Measurements from ENCODE around the gene SELENOV.

The SELENOV gene

GRCh38 chr19:39494661-39495060 is 20.3 kb upstream of the SELENOV start:
- Histone ChIP-seq H3K79me1 (ENCODE audit: low read length) (no peaks in the 10 kb centered on the region), H4K8ac (ENCODE audit: low read depth, low read length) (no peak overlapping the region), H2BK5ac (ENCODE audit: low read depth, low read length, poor library complexity) (no peak overlapping the region), H3K18ac (ENCODE audit: low read length) (no peak overlapping the region), H3K23ac (ENCODE audit: low read length) (no peak overlapping the region), H3K9ac (ENCODE audit: low read length) (no peak overlapping the region), H3K14ac (ENCODE audit: low read length) (no peak overlapping the region), H3K79me2 (ENCODE audit: control insufficient read depth, insufficient read depth, low read length, poor library complexity) (no peaks in the 10 kb centered on the region), H3K4me2 (ENCODE audit: low read length) (no peak overlapping the region), H3K27me3 (ENCODE audit: insufficient read depth, low read length) (peaks cover 16% of the 10 kb centered on the region), H3K27ac (ENCODE audit: low read depth, low read length) (no peak overlapping the region), H2AFZ (ENCODE audit: insufficient read depth, low read length, poor library complexity) (no peak overlapping the region), H2BK12ac (ENCODE audit: low read length) (no peak overlapping the region), H3K36me3 (ENCODE audit: control insufficient read depth in 1 of 2, insufficient read depth in 2 of 2, low read length in 2 of 2) (peaks cover 13% of the 10 kb centered on the region in 2 experiments), H4K12ac (ENCODE audit: low read depth, low read length) (no peak overlapping the region), H3K4me3 (ENCODE audit: low read depth, low read length) (no peak overlapping the region), H3K4me1 (ENCODE audit: control insufficient read depth in 1 of 2, insufficient read depth in 2 of 2, low read length in 2 of 2) (peaks cover 6 to 9% of the 10 kb centered on the region in 2 experiments), H3K4ac (ENCODE audit: low read depth, low read length) (no peak overlapping the region), H3K9me3 (ENCODE audit: insufficient read depth, low read depth, low read length) (peaks cover 2% of the 10 kb centered on the region), H2BK120ac (ENCODE audit: insufficient read depth, low read length, poor library complexity) (no peak overlapping the region), H4K91ac (ENCODE audit: low read depth, low read length) (no peak overlapping the region), H2AK5ac (ENCODE audit: low read length) (no peak overlapping the region)
- no CpG with 5 or more reads among the region's 5 CpGs for WGBS (ENCODE audit: extremely low coverage, insufficient coverage, insufficient read length)
- no peak for DNase-seq

- Histone ChIP-seq H2AFZ (ENCODE audit: insufficient read depth, low read length, poor library complexity) (no peak overlapping the region), H3K9ac (ENCODE audit: low read length) (no peak overlapping the region), H3K18ac (ENCODE audit: low read length) (no peak overlapping the region), H4K12ac (ENCODE audit: low read depth, low read length) (no peak overlapping the region), H3K4me2 (ENCODE audit: low read length) (no peak overlapping the region), H2AK5ac (ENCODE audit: low read length) (no peak overlapping the region), H3K9me3 (ENCODE audit: insufficient read depth, low read depth, low read length) (peaks cover 2% of the 10 kb centered on the region), H2BK120ac (ENCODE audit: insufficient read depth, low read length, poor library complexity) (no peak overlapping the region), H3K79me2 (ENCODE audit: control insufficient read depth, insufficient read depth, low read length, poor library complexity) (no peaks in the 10 kb centered on the region), H4K91ac (ENCODE audit: low read depth, low read length) (no peak overlapping the region), H2BK12ac (ENCODE audit: low read length) (no peak overlapping the region), H2BK5ac (ENCODE audit: low read depth, low read length, poor library complexity) (no peak overlapping the region), H3K27me3 (ENCODE audit: insufficient read depth, low read length) (peaks cover 23% of the 10 kb centered on the region), H3K4me1 (ENCODE audit: control insufficient read depth in 1 of 2, insufficient read depth in 2 of 2, low read length in 2 of 2) (peaks cover 6 to 9% of the 10 kb centered on the region in 2 experiments), H4K8ac (ENCODE audit: low read depth, low read length) (no peak overlapping the region), H3K23ac (ENCODE audit: low read length) (no peak overlapping the region), H3K4me3 (ENCODE audit: low read depth, low read length) (no peak overlapping the region), H3K79me1 (ENCODE audit: low read length) (no peaks in the 10 kb centered on the region), H3K36me3 (ENCODE audit: control insufficient read depth in 1 of 2, insufficient read depth in 2 of 2, low read length in 2 of 2) (peaks cover 5% of the 10 kb centered on the region in 2 experiments), H3K4ac (ENCODE audit: low read depth, low read length) (no peak overlapping the region), H3K14ac (ENCODE audit: low read length) (no peak overlapping the region), H3K27ac (ENCODE audit: low read depth, low read length) (no peak overlapping the region)
- no CpG with 5 or more reads among the region's 5 CpGs for WGBS (ENCODE audit: extremely low coverage, insufficient coverage, insufficient read length)
- DNase-seq, result no peak
These were observed 18.9 kb upstream of the SELENOV start for GRCh38 chr19:39496063-39496462.

GRCh38 chr19:39497701-39497995 is 17.3 kb upstream of the SELENOV start:
- H4K91ac ChIP-seq (ENCODE audit: low read depth, low read length), result no peak overlapping the region
- H4K12ac ChIP-seq (ENCODE audit: low read depth, low read length), result no peak overlapping the region
- H3K27me3 ChIP-seq (ENCODE audit: insufficient read depth, low read length), result peaks cover 23% of the 10 kb centered on the region
- H3K14ac ChIP-seq (ENCODE audit: low read length), result no peak overlapping the region
- H3K4me2 ChIP-seq (ENCODE audit: low read length), result peak overlapping the region; percentile 63
- H2BK12ac ChIP-seq (ENCODE audit: low read length), result no peak overlapping the region
- no peaks in the 10 kb centered on the region for H3K36me3 ChIP-seq (ENCODE audit: control insufficient read depth in 1 of 2, insufficient read depth in 2 of 2, low read length in 2 of 2)
- no peak overlapping the region for H3K18ac ChIP-seq (ENCODE audit: low read length)
- H3K4me3 ChIP-seq (ENCODE audit: low read depth, low read length), result no peak overlapping the region
- no peak overlapping the region for H4K8ac ChIP-seq (ENCODE audit: low read depth, low read length)
- H3K4me1 ChIP-seq (ENCODE audit: control insufficient read depth in 1 of 2, insufficient read depth in 2 of 2, low read length in 2 of 2), result peaks cover 7 to 10% of the 10 kb centered on the region in 2 experiments
- no peak for DNase-seq
- peak overlapping the region; percentile 14 for H2AFZ ChIP-seq (ENCODE audit: insufficient read depth, low read length, poor library complexity)
- H3K4ac ChIP-seq (ENCODE audit: low read depth, low read length), result no peak overlapping the region
- no peak overlapping the region for H2BK120ac ChIP-seq (ENCODE audit: insufficient read depth, low read length, poor library complexity)
- no peak overlapping the region for H2BK5ac ChIP-seq (ENCODE audit: low read depth, low read length, poor library complexity)
- H2AK5ac ChIP-seq (ENCODE audit: low read length), result no peak overlapping the region
- H3K79me2 ChIP-seq (ENCODE audit: control insufficient read depth, insufficient read depth, low read length, poor library complexity), result no peaks in the 10 kb centered on the region
- no peak overlapping the region for H3K23ac ChIP-seq (ENCODE audit: low read length)
- H3K9ac ChIP-seq (ENCODE audit: low read length), result no peak overlapping the region
- H3K27ac ChIP-seq (ENCODE audit: low read depth, low read length), result no peak overlapping the region
- H3K79me1 ChIP-seq (ENCODE audit: low read length), result peaks cover 1% of the 10 kb centered on the region
- WGBS (ENCODE audit: extremely low coverage, insufficient coverage, insufficient read length), result no CpG with 5 or more reads among the region's 7 CpGs
- peaks cover 3% of the 10 kb centered on the region for H3K9me3 ChIP-seq (ENCODE audit: insufficient read depth, low read depth, low read length)

- Histone ChIP-seq H3K79me1 (ENCODE audit: low read length) (peaks cover 2% of the 10 kb centered on the region), H3K27ac (ENCODE audit: low read depth, low read length) (no peak overlapping the region), H2AK5ac (ENCODE audit: low read length) (no peak overlapping the region), H2BK120ac (ENCODE audit: insufficient read depth, low read length, poor library complexity) (no peak overlapping the region), H3K36me3 (ENCODE audit: control insufficient read depth in 1 of 2, insufficient read depth in 2 of 2, low read length in 2 of 2) (no peaks in the 10 kb centered on the region), H4K8ac (ENCODE audit: low read depth, low read length) (no peak overlapping the region), H3K4ac (ENCODE audit: low read depth, low read length) (no peak overlapping the region), H3K23ac (ENCODE audit: low read length) (no peak overlapping the region), H2BK12ac (ENCODE audit: low read length) (no peak overlapping the region), H3K14ac (ENCODE audit: low read length) (no peak overlapping the region), H2BK5ac (ENCODE audit: low read depth, low read length, poor library complexity) (no peak overlapping the region), H3K27me3 (ENCODE audit: insufficient read depth, low read length) (peaks cover 23% of the 10 kb centered on the region), H2AFZ (ENCODE audit: insufficient read depth, low read length, poor library complexity) (peak overlapping the region; percentile 14), H3K4me1 (ENCODE audit: control insufficient read depth in 1 of 2, insufficient read depth in 2 of 2, low read length in 2 of 2) (peaks cover 8 to 10% of the 10 kb centered on the region in 2 experiments), H3K79me2 (ENCODE audit: control insufficient read depth, insufficient read depth, low read length, poor library complexity) (no peaks in the 10 kb centered on the region), H4K12ac (ENCODE audit: low read depth, low read length) (no peak overlapping the region), H3K4me3 (ENCODE audit: low read depth, low read length) (no peak overlapping the region), H4K91ac (ENCODE audit: low read depth, low read length) (no peak overlapping the region), H3K18ac (ENCODE audit: low read length) (no peak overlapping the region), H3K4me2 (ENCODE audit: low read length) (peak overlapping the region; percentile 63), H3K9ac (ENCODE audit: low read length) (no peak overlapping the region), H3K9me3 (ENCODE audit: insufficient read depth, low read depth, low read length) (peaks cover 7% of the 10 kb centered on the region)
- no peak for DNase-seq
- WGBS (ENCODE audit: extremely low coverage, insufficient coverage, insufficient read length), result no CpG with 5 or more reads among the region's 40 CpGs
These were observed 16.7 kb upstream of the SELENOV start for GRCh38 chr19:39497996-39498797.

Measured in trophoblast cell (in vitro differentiated cells and primary cell).